AG04450 (cell line): ENCODE data around the gene PGS1. TPM values are rescaled to one million over a fixed set of nuclear protein-coding genes. Genes with fewer than 3 reads are reported as not detected.
"Not testable (repeated sequence)": the region's sequence is repeated elsewhere in the genome, so short reads cannot be mapped to it uniquely, and the experiment has no call there.

Experiments
- CTCF ChIA-PET: fragments of 300-600, 350-600 bp; formaldehyde crosslinking; extraction: SDS; loops from one replicate; lab custom pipeline; 2022; ENCODE audit warnings: antibody characterized with exemption, inconsistent platforms; lab: Charles Lee
- POLR2A ChIA-PET: fragments of 350-600 bp; formaldehyde crosslinking; extraction: SDS; loops from one replicate; lab custom pipeline; 2021; ENCODE audit warnings: antibody characterized with exemption, inconsistent platforms; lab: Yijun Ruan, JAX
- DNase-seq: peaks from one replicate; pipeline ENCODE4 v3.0.0-alpha.2; 2011; ENCODE audit warnings: low read depth, low spot score
- H3K27ac ChIP-seq: one replicate; pipeline ENCODE4 v1.5.1; 2012; ENCODE audit warnings: low read depth, low read length, control low read depth
- H3K27me3 ChIP-seq: one replicate; pipeline ENCODE4 v1.6.0; 2012; ENCODE audit warnings: low read length; ENCODE audit not compliant: control insufficient read depth, insufficient read depth
- H3K4me3 ChIP-seq: 2 replicates; pipeline ENCODE4 v1.5.1; 2011; ENCODE audit warnings: mild to moderate bottlenecking, low read depth, low read length, control low read depth
- H3K9me3 ChIP-seq: 2 replicates; pipeline ENCODE4 v1.5.1; 2012; ENCODE audit warnings: low read length; ENCODE audit not compliant: control insufficient read depth, insufficient read depth
- polyA plus RNA-seq: library from polyadenylated mRNA; depleted of rRNA; stranded (reverse); fragments of >200 nt; gene quantifications from 2 replicates; pipeline ENCODE4 v1.2.3, GENCODE V29; 2011
- TF ChIP-seq, protein P1 (sequence below): IDR thresholded peaks from 2 replicates; pipeline ENCODE4 v1.5.1; 2011; ENCODE audit warnings: low read depth, low read length, control low read depth, inconsistent platforms

The PGS1 gene
- polyA plus RNA-seq, 1 experiment = 31.0 TPM

GRCh38 chr17:78459696-78460095 lies 81.2 kb downstream of the PGS1 start:
- TF ChIP-seq, protein P1, sequence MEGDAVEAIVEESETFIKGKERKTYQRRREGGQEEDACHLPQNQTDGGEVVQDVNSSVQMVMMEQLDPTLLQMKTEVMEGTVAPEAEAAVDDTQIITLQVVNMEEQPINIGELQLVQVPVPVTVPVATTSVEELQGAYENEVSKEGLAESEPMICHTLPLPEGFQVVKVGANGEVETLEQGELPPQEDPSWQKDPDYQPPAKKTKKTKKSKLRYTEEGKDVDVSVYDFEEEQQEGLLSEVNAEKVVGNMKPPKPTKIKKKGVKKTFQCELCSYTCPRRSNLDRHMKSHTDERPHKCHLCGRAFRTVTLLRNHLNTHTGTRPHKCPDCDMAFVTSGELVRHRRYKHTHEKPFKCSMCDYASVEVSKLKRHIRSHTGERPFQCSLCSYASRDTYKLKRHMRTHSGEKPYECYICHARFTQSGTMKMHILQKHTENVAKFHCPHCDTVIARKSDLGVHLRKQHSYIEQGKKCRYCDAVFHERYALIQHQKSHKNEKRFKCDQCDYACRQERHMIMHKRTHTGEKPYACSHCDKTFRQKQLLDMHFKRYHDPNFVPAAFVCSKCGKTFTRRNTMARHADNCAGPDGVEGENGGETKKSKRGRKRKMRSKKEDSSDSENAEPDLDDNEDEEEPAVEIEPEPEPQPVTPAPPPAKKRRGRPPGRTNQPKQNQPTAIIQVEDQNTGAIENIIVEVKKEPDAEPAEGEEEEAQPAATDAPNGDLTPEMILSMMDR = no peak
- no peak overlapping the region for H3K4me3 ChIP-seq
- no peak overlapping the region for H3K27ac ChIP-seq
- ChIA-PET POLR2A (no interaction called here), CTCF (no interaction called here)
- no peak for DNase-seq
- H3K27me3 ChIP-seq = no peaks in the 10 kb centered on the region
- no peaks in the 10 kb centered on the region; the same call in 1 of the 2 replicates for H3K9me3 ChIP-seq

DNA sequence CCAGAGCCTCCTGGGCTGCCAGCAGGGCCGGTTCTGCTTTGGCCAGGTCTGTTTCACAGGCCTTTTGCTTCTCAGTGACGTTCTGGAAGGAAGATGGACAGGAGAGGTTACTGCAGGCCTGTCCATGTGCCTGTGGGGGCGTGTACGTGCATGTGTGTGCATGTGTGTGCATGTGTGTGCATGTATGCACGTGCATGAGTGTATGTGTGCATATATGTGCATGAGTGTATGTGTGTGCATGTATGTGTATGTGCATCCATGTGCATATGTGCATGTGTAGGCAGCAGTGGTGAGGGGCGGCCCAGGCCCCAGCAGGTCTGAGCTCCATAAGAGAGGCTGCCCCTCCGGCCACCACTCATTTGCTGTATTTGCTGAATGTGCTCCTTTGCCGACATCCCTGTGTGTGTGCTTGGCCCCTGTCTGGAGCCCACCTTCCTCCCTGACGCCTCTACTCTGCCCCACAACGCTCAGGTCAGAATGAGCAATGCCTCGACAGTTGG lies 81.8 kb downstream of the PGS1 start:
- no peaks in the 10 kb centered on the region for H3K27me3 ChIP-seq
- TF ChIP-seq, protein P1 = no peak
- no peak overlapping the region for H3K27ac ChIP-seq
- H3K9me3 ChIP-seq = no peaks in the 10 kb centered on the region; the same call in 1 of the 2 replicates
- ChIA-PET POLR2A (no interaction called here), CTCF (no interaction called here)
- H3K4me3 ChIP-seq = no peak overlapping the region
- DNase-seq = no peak

DNA sequence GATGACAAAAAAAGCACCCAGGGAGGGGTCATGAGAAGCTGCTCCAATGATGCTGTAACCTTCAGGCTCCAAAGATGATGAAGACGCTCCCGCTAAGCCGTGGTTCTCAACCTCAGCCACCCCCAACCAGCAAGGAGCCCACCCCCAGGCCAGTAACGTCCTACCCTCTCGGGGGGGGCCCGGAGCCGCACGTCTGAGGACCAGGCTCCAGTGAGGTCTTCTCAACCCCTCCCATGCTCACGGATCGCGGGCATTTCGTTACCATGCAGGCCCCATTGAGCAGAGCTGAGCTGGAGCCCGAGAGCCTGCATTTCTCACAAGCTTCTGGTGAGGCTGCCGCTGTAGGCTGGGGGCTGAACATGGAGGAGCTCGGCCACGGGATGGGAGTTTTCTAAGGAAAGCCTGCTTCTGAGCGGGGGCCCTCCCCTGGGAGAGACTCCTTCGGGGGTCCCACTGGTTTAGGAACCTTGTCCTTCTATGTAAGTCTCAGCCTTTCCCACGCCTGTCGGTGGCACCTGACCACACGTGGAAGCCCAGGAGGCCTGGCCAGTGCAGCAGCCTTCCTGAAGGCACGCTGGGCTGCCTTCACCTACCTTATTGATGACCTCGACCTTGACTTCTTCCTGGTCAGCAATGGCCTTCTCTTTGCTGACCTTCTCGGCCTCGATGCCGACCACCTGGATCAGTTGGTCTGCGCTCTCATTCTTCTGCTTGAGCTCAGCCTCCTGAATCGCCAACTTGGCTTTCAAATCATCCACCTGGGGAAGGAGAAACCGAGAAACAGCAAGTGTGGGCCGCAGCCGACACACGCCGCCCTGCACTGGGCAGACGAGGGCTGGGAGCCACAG lies 82.7 kb downstream of the PGS1 start:
- H3K27ac ChIP-seq = no peak overlapping the region
- TF ChIP-seq, protein P1 = no peak
- CTCF ChIA-PET = no interaction called here
- DNase-seq = no peak
- POLR2A ChIA-PET = no interaction called here
- no peak overlapping the region for H3K4me3 ChIP-seq
- no peaks in the 10 kb centered on the region; the same call in 1 of the 2 replicates for H3K9me3 ChIP-seq
- no peaks in the 10 kb centered on the region for H3K27me3 ChIP-seq

DNA sequence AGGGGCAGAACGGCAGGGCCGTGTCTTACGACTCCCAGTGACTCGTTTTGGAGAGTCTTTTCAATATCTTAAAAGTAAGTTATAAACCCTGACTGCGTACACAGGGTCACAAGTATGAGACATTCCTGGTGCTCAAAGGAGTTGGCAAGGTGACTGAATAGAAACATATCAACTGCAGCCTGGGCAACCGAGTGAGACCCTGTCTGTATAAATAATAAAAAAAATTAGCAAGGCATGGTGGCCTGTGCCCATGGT lies 83.3 kb downstream of the PGS1 start:
- H3K9me3 ChIP-seq = no peaks in the 10 kb centered on the region; the same call in 1 of the 2 replicates
- TF ChIP-seq, protein P1 = no peak
- CTCF ChIA-PET = no interaction called here
- POLR2A ChIA-PET = no interaction called here
- no peaks in the 10 kb centered on the region for H3K27me3 ChIP-seq
- H3K27ac ChIP-seq = no peak overlapping the region
- H3K4me3 ChIP-seq = no peak overlapping the region
- DNase-seq = no peak

GRCh38 chr17:78462148-78462547 lies 83.7 kb downstream of the PGS1 start:
- DNase-seq = no peak
- Histone ChIP-seq H3K9me3 (no peaks in the 10 kb centered on the region; the same call in 1 of the 2 replicates), H3K27me3 (no peaks in the 10 kb centered on the region), H3K27ac (no peak overlapping the region), H3K4me3 (no peak overlapping the region)
- TF ChIP-seq, protein P1 = no peak
- POLR2A ChIA-PET = no interaction called here
- CTCF ChIA-PET = no interaction called here

DNA sequence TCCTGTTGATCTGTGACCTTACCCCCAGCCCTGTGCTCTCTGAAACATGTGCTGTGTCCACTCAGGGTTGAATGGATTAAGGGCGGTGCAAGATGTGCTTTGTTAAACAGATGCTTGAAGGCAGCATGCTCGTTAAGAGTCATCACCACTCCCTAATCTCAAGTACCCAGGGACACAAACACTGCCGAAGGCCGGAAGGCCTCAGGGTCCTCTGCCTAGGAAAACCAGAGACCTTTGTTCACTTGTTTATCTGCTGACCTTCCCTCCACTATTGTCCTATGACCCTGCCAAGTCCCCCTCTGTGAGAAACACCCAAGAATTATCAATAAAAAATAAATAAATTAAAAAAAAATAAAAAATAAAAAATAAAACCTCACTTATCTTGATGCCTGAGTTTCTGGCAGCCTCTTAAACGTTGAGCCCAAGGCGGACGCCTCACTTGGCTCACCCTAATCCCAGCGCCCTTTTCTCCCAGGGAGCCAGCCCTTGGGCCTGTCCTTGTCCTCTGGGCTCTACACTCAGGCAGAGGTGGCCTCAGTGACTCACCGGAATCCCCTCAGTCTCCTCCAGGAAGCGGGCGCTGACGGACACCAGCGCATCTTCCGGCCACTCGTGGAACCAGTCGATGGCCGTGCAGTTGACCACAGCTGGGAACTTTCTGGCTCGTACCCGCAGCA lies 87.8 kb downstream of the PGS1 start:
- POLR2A ChIA-PET, CTCF ChIA-PET, DNase-seq: not testable (repeated sequence)

More for the DNA sequence above, 87.8 kb downstream of the PGS1 start:
- not testable (repeated sequence) for H3K4me3 ChIP-seq, H3K27ac ChIP-seq, H3K9me3 ChIP-seq, H3K27me3 ChIP-seq
